ENCODE data around the gene CREBRF. TPM values are rescaled to one million over a fixed set of nuclear protein-coding genes. Genes with fewer than 3 reads are reported as not detected.
"Not testable (repeated sequence)": the region's sequence is repeated elsewhere in the genome, so short reads cannot be mapped to it uniquely, and the experiment has no call there.

Gene CREBRF
- polyA plus RNA-seq, 6 donors from 2014 or later: 60.6 to 97.0 (median 77.3) TPM

DNA sequence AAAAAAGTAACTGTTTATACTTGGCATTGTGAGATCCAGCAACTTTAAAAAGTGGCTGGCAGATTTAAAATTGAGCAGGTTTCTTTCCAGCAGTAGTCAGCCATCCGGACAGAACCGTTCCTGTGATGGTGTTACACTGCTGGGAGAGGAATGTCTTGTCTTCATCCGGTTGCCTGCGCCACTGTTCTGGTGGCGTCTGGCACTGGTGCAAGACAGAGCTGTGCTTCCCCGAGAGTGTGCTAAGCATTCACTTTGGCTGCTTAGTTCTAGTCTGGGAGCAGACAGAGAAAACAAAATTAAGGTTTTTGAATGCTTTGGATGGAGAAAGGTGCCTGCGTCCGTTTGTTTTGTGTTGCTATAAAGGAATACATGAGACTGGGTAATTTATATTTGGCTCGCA, 35.5 kb upstream of the CREBRF start:
- Mint-ChIP-seq H3K27me3 (no peaks in the 10 kb centered on the region), H3K9me3 (no peaks in the 10 kb centered on the region), H3K27ac (peak overlapping the region in 1 of 6 donors; percentile 30), H3K4me3 (no peak overlapping the region), H3K36me3 (peaks cover 0 to 8% of the 10 kb centered on the region in 2 donors), H3K4me1 (peaks cover 23 to 35% (median 27%) of the 10 kb centered on the region in 3 donors)
- DNase-seq: no peak
- ATAC-seq (ENCODE audit: low read depth in 2 of 2): no peak

DNA sequence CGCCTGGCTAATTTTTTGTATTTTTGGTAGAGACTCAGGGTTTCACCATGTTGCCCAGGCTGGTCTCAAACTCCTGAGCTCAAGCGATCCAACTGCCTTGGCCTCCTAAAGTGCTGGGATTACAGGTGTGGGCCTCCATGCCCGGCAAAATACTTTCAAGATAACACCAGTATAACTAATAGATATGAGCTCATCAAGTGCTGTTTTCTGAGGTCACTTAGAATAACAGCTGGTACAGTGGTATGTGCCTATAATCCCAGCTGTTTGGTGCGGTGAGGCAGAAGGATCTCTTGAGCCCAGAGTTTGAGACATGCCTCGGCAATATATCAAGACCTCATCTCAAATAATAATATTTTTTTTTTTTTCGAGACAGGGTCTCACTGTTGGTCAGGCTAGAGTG, 30.5 kb upstream of the CREBRF start:
- peaks cover 0 to 8% of the 10 kb centered on the region in 2 donors for H3K36me3 Mint-ChIP-seq
- DNase-seq (no peak), ATAC-seq (ENCODE audit: low read depth in 2 of 2) (no peak)
- peaks cover 0 to 21% (median 4%) of the 10 kb centered on the region in 3 donors for H3K4me1 Mint-ChIP-seq
- no peak overlapping the region for H3K4me3 Mint-ChIP-seq
- no peaks in the 10 kb centered on the region for H3K27me3 Mint-ChIP-seq
- peak overlapping the region in 4 of 6 donors; percentile 56 to 74 (median 64) for H3K27ac Mint-ChIP-seq
- H3K9me3 Mint-ChIP-seq: no peaks in the 10 kb centered on the region

DNA sequence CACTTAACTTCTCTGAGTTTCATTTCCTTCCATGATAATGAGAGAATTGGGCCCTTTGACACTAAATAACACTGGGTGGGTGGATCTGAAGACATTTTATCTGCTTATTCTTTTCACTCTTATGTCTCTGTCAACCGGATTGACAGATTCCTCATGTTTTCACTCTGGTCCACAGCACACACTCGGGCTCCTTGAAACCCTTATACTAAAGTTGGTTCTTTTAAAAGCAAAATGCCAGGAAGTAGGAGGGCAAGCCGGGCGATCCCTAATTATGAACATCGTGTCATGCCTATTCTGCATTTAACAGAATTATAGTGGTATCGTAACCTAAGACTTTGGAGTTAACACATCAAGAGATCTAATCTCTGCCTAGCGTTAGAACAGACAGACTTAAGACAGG, 28.2 kb upstream of the CREBRF start:
- H3K27ac Mint-ChIP-seq: peak overlapping the region in 3 of 6 donors; percentile 18 to 79 (median 33)
- no peaks in the 10 kb centered on the region for H3K36me3 Mint-ChIP-seq
- H3K27me3 Mint-ChIP-seq: no peaks in the 10 kb centered on the region
- DNase-seq (no peak), ATAC-seq (ENCODE audit: low read depth in 2 of 2) (peak in 1 of 2 donors; percentile 32)
- H3K9me3 Mint-ChIP-seq: no peaks in the 10 kb centered on the region
- H3K4me3 Mint-ChIP-seq: peak overlapping the region in 3 of 8 donors; percentile 2 to 53 (median 37)
- H3K4me1 Mint-ChIP-seq: peaks cover 0 to 26% (median 4%) of the 10 kb centered on the region in 3 donors

DNA sequence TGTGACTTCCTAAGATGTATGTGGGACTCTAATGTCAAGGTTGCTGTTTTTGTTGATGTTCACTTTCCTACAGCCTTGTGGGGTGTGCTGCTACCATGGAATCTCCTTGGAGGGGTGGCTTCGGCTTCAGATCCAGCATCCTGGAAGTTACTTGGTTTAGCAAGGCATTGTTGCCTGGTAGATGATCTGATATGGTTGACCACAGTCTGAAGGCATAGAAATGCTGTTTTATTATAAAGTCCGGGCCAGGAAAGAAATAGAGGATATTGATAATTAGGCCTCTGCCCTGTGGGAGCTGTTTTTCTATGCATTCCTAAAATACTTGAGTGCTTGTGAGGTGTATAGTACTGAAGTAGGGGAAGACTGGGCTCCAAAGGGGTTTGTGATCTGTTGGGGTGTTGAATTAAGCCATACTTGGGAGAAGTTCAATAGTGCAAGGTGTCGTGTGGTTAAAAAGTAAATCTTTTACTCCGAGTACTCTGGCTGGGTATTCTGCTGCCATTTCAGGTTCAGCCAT, 27.3 kb upstream of the CREBRF start:
- Mint-ChIP-seq H3K27me3 (no peaks in the 10 kb centered on the region), H3K4me1 (peaks cover 0 to 30% (median 11%) of the 10 kb centered on the region in 3 donors), H3K36me3 (no peaks in the 10 kb centered on the region), H3K4me3 (no peak overlapping the region), H3K27ac (no peak overlapping the region), H3K9me3 (no peaks in the 10 kb centered on the region)
- DNase-seq (no peak), ATAC-seq (ENCODE audit: low read depth in 2 of 2) (no peak)

GRCh38 chr5:173029499-173029921, 26.6 kb upstream of the CREBRF start:
- Mint-ChIP-seq H3K27ac (no peak overlapping the region), H3K4me3 (no peak overlapping the region), H3K36me3 (no peaks in the 10 kb centered on the region), H3K9me3 (no peaks in the 10 kb centered on the region), H3K4me1 (peaks cover 6 to 33% (median 14%) of the 10 kb centered on the region in 3 donors), H3K27me3 (no peaks in the 10 kb centered on the region)
- DNase-seq (no peak), ATAC-seq (ENCODE audit: low read depth in 2 of 2) (peak; percentile 70 to 78)

DNA sequence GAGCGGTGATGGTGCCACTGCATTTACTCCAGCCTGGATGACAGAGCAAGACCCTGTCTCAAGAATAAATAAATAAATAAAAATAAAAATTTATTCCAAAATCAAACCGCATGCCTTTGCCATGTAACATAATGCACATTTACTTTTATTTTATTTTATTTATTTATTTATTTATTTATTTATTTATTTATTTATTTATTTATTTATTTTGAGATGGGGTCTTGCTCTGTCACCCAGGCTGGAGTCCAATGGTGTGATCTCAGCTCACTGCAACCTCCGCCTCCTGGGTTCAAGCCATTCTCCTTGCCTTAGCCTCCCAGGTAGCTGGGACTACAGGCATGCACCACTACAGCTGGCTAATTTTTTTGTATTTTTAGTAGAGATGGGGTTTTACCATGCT, 24.1 kb upstream of the CREBRF start:
- H3K36me3 Mint-ChIP-seq; H3K27ac Mint-ChIP-seq; DNase-seq; ATAC-seq (ENCODE audit: low read depth in 2 of 2); H3K27me3 Mint-ChIP-seq; H3K4me3 Mint-ChIP-seq; H3K9me3 Mint-ChIP-seq: not testable (repeated sequence)
- H3K4me1 Mint-ChIP-seq: peaks cover 29 to 47% (median 36%) of the 10 kb centered on the region in 3 donors

GRCh38 chr5:173032730-173033129, 23.4 kb upstream of the CREBRF start:
- H3K36me3 Mint-ChIP-seq: no peaks in the 10 kb centered on the region
- peaks cover 29 to 52% (median 39%) of the 10 kb centered on the region in 3 donors for H3K4me1 Mint-ChIP-seq
- no peaks in the 10 kb centered on the region for H3K9me3 Mint-ChIP-seq
- peak overlapping the region in 2 of 6 donors; percentile 42 to 46 for H3K27ac Mint-ChIP-seq
- H3K4me3 Mint-ChIP-seq: no peak overlapping the region
- no peak for DNase-seq
- no peak for ATAC-seq (ENCODE audit: low read depth in 2 of 2)
- H3K27me3 Mint-ChIP-seq: no peaks in the 10 kb centered on the region

DNA sequence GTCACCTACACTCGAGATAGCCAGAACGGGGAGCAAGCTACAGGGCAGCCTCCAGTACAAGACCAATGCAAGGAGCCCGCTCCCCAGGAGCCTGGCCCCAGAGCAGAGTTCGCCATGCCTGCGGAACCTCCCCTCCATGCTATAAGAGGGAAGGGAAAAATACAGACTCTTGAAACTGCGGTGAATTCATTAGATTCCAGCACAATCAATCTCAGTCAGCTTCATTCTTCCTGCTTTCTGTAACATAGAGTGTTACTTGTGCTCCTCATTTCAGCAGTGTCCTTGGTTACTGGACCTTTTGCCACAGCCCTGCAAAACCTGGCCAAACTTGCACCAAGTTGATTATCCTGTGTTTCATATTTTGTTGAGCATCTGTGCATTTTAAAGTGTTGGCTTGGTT, 22.2 kb upstream of the CREBRF start:
- no peaks in the 10 kb centered on the region for H3K9me3 Mint-ChIP-seq
- ATAC-seq (ENCODE audit: low read depth in 2 of 2) (no peak), DNase-seq (no peak)
- no peaks in the 10 kb centered on the region for H3K36me3 Mint-ChIP-seq
- H3K4me3 Mint-ChIP-seq: peak overlapping the region in 3 of 8 donors; percentile 34 to 73 (median 39)
- H3K4me1 Mint-ChIP-seq: peaks cover 29 to 54% (median 39%) of the 10 kb centered on the region in 3 donors
- peak overlapping the region in 3 of 6 donors; percentile 38 to 92 (median 91) for H3K27ac Mint-ChIP-seq
- no peaks in the 10 kb centered on the region for H3K27me3 Mint-ChIP-seq

GRCh38 chr5:173035904-173036707, 20.0 kb upstream of the CREBRF start:
- ATAC-seq (ENCODE audit: low read depth in 2 of 2): peak; percentile 23 to 46
- DNase-seq: no peak
- H3K9me3 Mint-ChIP-seq: no peaks in the 10 kb centered on the region
- H3K4me3 Mint-ChIP-seq: peak overlapping the region; percentile 80 to 93 (median 88)
- H3K27ac Mint-ChIP-seq: peak overlapping the region; percentile 89 to 97 (median 94)
- no peaks in the 10 kb centered on the region for H3K27me3 Mint-ChIP-seq
- H3K36me3 Mint-ChIP-seq: no peaks in the 10 kb centered on the region
- peaks cover 37 to 65% (median 47%) of the 10 kb centered on the region in 3 donors for H3K4me1 Mint-ChIP-seq

DNA sequence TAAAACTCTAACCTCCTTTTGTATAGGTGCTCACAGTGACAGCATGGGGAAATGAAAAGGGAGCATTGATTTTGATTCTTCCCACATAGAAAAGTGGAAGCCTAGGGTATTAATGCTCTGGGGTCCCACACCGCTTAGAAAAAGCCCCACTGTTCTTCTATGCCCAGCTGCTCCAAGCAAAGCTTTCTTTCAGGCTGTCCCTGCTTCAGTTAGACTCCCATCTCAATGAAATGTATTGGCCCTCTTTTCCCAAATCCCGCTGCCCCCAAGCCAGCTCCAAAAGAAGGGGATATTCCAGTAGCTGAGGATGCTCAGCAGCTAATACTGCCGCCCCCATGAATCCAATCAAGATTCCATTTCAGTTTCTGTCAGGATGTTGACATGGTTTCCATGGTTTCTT, 17.0 kb upstream of the CREBRF start:
- Mint-ChIP-seq H3K27ac (peak overlapping the region in 4 of 6 donors; percentile 12 to 92 (median 62)), H3K4me1 (peaks cover 38 to 52% (median 43%) of the 10 kb centered on the region in 3 donors), H3K4me3 (no peak overlapping the region), H3K27me3 (no peaks in the 10 kb centered on the region), H3K9me3 (no peaks in the 10 kb centered on the region), H3K36me3 (no peaks in the 10 kb centered on the region)
- DNase-seq: no peak
- ATAC-seq (ENCODE audit: low read depth in 2 of 2): no peak

DNA sequence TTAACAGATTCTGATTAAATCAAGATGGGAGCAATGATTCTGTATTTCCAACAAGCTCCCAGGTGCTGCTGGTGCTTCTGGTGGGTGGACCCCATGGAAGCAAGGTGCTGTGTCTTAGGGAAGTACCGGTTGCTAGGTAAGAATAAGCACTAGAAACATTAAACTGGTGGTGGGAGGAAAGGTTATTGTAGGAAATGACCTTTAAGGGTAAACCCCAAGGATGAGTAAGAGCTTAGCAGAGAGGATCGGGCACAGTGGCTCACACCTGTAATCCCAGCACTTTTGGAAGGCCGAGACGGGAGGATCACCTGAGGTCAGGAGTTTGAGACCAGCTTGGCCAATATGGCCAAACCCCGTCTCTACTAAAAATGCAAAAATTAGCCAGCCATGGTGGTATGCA, 16.2 kb upstream of the CREBRF start:
- DNase-seq (no peak), ATAC-seq (ENCODE audit: low read depth in 2 of 2) (no peak)
- Mint-ChIP-seq H3K27ac (peak overlapping the region in 5 of 6 donors; percentile 26 to 92 (median 53)), H3K4me1 (peaks cover 30 to 44% (median 35%) of the 10 kb centered on the region in 3 donors), H3K4me3 (no peak overlapping the region), H3K9me3 (no peaks in the 10 kb centered on the region), H3K27me3 (no peaks in the 10 kb centered on the region), H3K36me3 (no peaks in the 10 kb centered on the region)

GRCh38 chr5:173041881-173042762, 14.0 kb upstream of the CREBRF start:
- Mint-ChIP-seq H3K27me3 (no peaks in the 10 kb centered on the region), H3K36me3 (no peaks in the 10 kb centered on the region), H3K4me1 (peaks cover 12 to 23% (median 16%) of the 10 kb centered on the region in 3 donors), H3K27ac (peak overlapping the region in 3 of 6 donors; percentile 56 to 90 (median 69)), H3K4me3 (no peak overlapping the region), H3K9me3 (no peaks in the 10 kb centered on the region)
- ATAC-seq (ENCODE audit: low read depth in 2 of 2) (no peak), DNase-seq (no peak)

DNA sequence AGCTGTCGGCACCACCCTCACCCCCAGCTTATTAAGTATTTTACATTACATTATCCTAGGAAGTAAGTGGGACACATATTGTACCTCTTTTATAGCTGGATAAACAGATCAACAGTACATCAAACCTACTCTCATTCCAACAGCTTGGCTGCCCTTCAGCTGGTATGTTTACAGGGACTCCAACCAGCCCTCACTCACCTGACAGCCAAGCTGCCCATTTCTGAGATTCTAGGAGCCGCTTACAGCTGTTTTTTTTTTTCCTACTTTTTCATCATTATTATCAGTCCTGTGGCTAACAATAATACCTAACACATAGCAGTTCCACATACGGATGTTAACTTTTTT, 13.4 kb upstream of the CREBRF start:
- H3K4me1 Mint-ChIP-seq: peaks cover 12 to 18% (median 14%) of the 10 kb centered on the region in 3 donors
- ATAC-seq (ENCODE audit: low read depth in 2 of 2): no peak
- no peak overlapping the region for H3K4me3 Mint-ChIP-seq
- H3K9me3 Mint-ChIP-seq: no peaks in the 10 kb centered on the region
- H3K27me3 Mint-ChIP-seq: no peaks in the 10 kb centered on the region
- no peak overlapping the region for H3K27ac Mint-ChIP-seq
- no peak for DNase-seq
- no peaks in the 10 kb centered on the region for H3K36me3 Mint-ChIP-seq
